IPS-18c (cell line): ENCODE measurements around the gene AP2A2.

Experiments used
- H3K4me3 ChIP-seq: 2 replicates; pipeline ENCODE4 v1.7.0; 2013; ENCODE audit warnings: low read depth, mild to moderate bottlenecking, low read length, moderate library complexity; ENCODE audit not compliant: insufficient read depth
- H3K9me3 ChIP-seq: one replicate; pipeline ENCODE4 v1.6.1; 2013; ENCODE audit warnings: mild to moderate bottlenecking, low read length, moderate library complexity; ENCODE audit not compliant: control insufficient read depth, insufficient read depth

AP2A2 gene

DNA sequence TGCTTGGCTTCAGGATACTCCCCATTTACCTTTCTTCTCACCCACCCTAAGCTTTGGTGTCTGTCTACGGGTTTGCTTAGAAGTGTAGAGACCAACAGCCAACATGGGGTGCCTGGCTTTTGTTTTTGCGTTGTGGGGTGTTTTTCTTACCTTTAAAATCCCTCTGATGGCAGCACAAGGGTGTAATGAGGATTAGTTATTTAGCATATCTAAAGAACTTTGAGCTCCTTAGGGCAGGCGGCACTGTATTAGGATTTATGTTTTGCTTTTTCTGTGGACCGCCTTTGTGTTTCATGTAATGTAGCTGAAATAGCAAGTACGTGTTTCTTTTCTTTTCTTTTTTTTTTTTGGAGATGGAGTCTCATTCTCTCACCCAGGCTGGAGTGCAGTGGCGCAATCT, 8.9 kb downstream of the AP2A2 start:
- H3K9me3 ChIP-seq: no peaks in the 10 kb centered on the region

GRCh38 chr11:936199-936598, 10.5 kb downstream of the AP2A2 start:
- Histone ChIP-seq H3K4me3 (no peak overlapping the region), H3K9me3 (no peaks in the 10 kb centered on the region)

More for the DNA sequence above, 8.9 kb downstream of the AP2A2 start:
- H3K4me3 ChIP-seq: no peak overlapping the region

DNA sequence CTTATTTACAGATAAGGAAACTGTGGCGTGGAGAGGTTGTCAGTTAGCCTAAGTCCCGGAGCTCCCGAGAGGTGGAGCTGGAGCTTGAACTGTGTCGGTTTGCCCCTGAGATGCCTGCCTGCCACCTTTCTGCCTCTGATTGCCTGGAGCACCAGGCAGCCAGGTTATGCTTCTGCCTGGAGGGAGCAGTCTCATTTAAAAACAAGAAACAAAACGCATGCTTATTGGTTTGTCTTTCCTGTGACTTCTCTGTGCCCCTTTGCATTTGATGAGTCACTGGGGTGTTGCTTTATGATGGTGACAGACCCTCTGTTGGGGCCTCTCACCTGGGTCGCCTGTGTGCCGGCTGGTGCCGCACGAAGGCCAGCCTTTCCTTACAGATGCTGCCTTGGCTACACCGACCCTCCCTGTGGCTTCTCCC, 12.2 kb downstream of the AP2A2 start:
- H3K9me3 ChIP-seq: no peaks in the 10 kb centered on the region

DNA sequence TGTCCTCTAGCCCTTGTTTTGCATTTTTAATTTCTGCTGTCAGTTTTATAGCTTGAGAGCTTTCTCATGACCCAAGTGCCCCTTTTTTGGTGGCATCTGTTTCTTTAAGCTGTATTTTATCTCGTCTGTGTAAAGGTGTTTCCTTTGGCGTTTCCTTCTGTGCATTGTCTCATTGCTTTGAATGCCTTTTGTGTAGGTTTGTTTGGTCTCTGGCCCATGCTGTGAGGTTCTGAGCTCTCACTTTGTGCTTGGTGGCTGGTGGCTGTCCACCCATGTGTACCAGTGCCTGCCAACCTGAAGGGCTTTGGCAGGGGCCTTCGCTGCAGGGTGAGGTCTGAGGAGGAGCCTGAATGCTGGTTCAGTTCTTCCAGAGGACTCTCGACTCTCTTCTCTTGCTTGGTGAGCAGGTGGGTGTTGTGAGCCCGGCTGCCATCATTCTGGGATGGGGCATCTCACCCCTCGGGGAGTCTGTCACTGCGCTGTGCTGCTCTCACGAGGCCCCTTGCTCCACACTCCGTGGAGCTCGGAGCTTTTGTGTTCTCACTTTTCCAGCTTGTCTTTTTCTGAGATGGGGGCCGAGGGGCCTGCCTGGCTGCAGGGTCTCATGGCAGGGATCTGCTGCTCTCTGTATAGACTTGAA, 14.9 kb downstream of the AP2A2 start:
- H3K4me3 ChIP-seq: no peak overlapping the region
- no peaks in the 10 kb centered on the region for H3K9me3 ChIP-seq

More for the DNA sequence above, 12.2 kb downstream of the AP2A2 start:
- H3K4me3 ChIP-seq: no peak overlapping the region

GRCh38 chr11:942823-943222, 17.2 kb downstream of the AP2A2 start:
- H3K9me3 ChIP-seq: no peaks in the 10 kb centered on the region
- H3K4me3 ChIP-seq: no peak overlapping the region

- Histone ChIP-seq H3K4me3 (no peak overlapping the region), H3K9me3 (no peaks in the 10 kb centered on the region)
Measured at GRCh38 chr11:944711-945470, 19.2 kb downstream of the AP2A2 start.

DNA sequence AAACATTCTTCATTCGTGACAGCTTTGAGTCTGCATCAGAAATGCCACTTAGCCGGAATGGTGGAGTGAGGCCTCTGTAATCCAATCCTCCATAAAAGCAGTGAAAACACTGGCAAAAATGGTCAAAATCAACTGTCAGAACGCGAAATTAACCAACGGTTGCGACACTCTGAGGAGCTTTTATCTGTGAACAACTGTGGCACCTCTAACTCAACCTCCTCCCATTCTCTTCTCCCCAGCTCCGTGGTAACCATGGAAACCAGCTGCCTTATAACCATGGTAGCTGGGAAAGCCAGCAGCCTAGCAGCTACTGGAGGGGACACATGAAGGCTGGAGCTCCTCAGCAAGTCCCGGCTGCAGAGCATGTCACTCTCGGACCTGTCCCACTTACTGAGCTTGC, 20.3 kb downstream of the AP2A2 start:
- H3K9me3 ChIP-seq: no peaks in the 10 kb centered on the region
- no peak overlapping the region for H3K4me3 ChIP-seq

DNA sequence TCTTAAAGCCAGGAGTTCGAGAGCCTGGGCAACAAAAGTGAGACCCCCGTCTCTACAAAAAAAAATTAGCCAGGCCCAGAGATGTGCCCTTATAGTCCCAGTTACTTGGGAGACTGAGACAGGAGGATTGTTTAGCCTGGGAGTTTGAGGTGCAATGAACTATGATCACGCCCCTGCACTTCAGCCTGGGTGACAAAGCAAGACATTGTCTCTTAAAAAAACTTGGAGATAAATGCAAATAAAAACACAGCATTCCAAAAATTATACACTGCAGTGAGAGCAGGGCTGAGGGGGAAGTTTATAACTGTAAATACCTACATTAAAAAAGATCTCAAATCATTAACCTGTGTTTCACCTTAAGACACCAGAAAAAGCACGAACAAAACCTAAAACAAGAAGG, 22.1 kb downstream of the AP2A2 start:
- no peak overlapping the region for H3K4me3 ChIP-seq
- no peaks in the 10 kb centered on the region for H3K9me3 ChIP-seq

- H3K9me3 ChIP-seq: no peaks in the 10 kb centered on the region
- no peak overlapping the region for H3K4me3 ChIP-seq
Measured at GRCh38 chr11:951507-951906, 25.8 kb downstream of the AP2A2 start.

DNA sequence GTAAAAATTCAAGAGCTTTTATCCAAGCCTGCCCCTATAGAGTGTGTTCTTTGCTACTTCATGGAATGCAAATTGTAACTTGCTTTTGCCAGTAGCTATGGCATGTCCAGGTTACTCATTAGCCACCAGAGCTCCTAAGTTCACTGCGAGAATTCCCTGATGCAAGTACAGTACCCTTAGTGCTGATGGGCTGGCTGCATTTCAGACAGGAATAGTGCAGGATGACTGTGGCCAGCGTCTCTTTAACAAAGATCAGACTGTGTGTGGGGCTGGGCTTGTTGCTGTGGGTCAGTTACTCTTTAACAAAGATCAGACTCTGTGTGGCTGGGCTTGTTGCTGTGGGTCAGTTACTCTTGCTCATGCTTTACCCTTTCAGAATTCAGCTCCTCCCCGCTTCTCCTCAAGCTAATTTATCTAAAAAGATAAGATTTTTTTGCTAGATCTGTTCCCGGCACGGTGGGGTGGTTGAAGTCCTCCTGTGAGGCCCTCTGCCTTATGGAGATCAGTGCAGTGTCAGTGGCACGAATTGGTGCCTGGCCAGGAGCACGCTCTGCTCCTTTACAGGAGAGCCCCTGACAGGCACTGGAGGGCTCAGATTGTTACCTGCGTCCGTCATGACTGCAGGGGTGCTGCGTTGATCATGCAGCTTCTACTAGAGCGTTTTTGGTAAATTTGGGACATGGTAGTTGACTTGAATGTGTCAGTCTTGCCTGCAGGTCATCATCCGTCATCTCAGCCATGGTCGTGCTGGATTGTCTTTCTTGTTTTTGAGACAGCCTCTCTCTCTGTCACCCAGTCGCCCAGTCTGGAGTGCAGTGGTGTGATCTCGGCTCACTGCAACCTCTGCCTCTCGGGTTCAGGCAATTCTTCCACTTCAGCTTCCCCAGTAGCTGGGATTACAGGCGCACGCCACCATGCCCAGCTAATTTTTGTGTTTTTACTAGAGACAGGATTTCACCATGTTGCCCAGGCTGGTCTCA, 27.0 kb downstream of the AP2A2 start:
- no peaks in the 10 kb centered on the region for H3K9me3 ChIP-seq

DNA sequence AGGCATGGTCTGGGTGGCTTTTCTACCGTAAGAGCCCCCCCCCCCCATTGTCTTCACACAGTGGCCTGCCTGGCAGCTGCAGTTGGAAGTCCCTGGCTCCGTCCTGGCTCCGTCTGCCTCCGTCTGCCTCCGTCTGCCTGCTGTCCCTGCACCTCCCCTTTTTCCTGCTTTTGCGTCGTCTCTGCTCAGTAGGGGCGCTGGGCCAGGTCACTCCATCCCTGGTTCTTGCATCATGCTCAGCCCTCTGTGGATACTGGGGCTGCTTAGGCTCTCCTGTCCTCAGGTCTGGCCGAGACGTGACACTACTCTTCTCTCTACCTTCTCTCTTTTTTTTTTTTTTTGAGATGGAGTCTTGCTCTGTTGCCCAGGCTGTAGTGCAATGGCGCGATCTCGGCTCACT, 27.8 kb downstream of the AP2A2 start:
- Histone ChIP-seq H3K9me3 (no peaks in the 10 kb centered on the region), H3K4me3 (no peak overlapping the region)

More for the DNA sequence above, 27.0 kb downstream of the AP2A2 start:
- H3K4me3 ChIP-seq: no peak overlapping the region

DNA sequence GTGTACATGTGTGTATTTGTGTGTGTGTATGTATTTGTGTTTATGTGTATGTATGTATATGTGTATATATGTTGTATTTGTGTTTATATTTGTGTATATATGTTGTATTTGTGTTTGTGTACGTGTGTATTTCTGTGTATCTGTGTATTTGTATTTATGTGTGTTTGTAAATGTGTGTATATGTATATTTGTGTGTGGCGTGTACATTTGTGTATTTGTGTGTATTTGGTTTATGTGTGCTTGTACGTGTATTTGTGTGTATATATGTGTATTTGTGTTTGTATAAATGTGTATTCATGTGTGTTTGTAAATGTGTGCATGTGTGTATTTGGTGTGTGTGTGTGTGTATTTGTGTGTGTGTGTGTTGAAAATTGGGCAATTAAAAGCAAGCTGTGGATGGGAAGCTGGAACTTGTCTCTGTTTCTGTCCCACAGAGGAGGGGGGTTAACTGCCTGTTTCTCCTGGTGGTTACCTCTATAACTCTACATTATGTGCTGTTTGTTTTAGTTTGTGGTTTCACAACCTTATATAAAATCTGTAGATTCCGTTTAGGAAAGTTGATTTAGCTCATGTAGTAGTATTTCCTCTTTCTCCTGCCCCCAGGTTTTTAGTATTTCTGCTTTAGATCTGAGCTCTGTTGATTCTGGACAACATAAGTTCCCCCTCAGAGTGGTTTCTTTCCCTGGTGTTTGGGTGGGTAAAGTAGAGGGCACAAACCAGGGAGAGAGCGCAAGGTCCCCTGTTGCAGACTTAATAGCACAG, 28.9 kb downstream of the AP2A2 start:
- Histone ChIP-seq H3K4me3 (no peak overlapping the region), H3K9me3 (no peaks in the 10 kb centered on the region)

- Histone ChIP-seq H3K9me3 (no peaks in the 10 kb centered on the region), H3K4me3 (peak overlapping the region; percentile 5; the same call in 1 of the 2 replicates)
Measured at GRCh38 chr11:955154-956063, 29.7 kb downstream of the AP2A2 start.

DNA sequence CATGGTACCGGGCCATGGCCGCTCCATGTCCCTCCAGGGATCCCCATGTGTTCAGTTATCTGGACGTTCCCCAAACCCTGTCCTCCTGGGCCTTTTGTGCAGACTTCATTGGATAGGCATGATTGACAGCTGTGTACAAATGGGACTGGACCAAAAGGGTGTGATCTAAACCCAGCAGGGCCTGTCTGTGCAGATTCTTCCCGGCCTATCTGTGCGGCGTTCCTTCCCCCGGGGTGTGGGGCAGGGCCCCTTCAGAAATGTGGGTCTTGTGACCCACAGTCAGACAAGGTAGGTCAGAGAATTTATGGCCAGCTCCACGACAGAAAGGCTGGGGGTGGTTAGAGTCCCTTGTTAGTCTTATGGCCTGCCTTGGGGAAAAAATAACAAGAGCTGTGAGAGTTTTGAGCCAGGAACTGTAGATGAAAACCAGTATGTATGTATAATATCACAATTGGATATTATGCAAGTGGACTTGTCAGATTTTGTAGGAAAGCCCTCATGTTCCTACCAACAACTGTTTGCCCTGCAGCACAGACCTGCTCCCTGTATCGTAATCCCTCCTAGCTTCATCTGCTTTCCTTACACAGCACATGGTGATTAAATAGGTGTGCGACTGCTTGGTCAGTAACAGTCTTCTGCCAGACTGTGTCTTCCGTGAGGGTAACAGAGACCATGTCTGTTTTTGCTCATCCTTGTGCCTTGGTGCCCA, 31.7 kb downstream of the AP2A2 start:
- no peak overlapping the region for H3K4me3 ChIP-seq
- no peaks in the 10 kb centered on the region for H3K9me3 ChIP-seq

GRCh38 chr11:958101-958500, 32.4 kb downstream of the AP2A2 start:
- no peak overlapping the region for H3K4me3 ChIP-seq
- no peaks in the 10 kb centered on the region for H3K9me3 ChIP-seq
